ENCODE results near the gene FCGR3A. TPM values are rescaled to one million over a fixed set of nuclear protein-coding genes. Genes with fewer than 3 reads are reported as not detected.

The FCGR3A gene
- total and polyA plus RNA-seq, 7 donors, result 7.8 to 30.5 (median 14.4) TPM

DNA sequence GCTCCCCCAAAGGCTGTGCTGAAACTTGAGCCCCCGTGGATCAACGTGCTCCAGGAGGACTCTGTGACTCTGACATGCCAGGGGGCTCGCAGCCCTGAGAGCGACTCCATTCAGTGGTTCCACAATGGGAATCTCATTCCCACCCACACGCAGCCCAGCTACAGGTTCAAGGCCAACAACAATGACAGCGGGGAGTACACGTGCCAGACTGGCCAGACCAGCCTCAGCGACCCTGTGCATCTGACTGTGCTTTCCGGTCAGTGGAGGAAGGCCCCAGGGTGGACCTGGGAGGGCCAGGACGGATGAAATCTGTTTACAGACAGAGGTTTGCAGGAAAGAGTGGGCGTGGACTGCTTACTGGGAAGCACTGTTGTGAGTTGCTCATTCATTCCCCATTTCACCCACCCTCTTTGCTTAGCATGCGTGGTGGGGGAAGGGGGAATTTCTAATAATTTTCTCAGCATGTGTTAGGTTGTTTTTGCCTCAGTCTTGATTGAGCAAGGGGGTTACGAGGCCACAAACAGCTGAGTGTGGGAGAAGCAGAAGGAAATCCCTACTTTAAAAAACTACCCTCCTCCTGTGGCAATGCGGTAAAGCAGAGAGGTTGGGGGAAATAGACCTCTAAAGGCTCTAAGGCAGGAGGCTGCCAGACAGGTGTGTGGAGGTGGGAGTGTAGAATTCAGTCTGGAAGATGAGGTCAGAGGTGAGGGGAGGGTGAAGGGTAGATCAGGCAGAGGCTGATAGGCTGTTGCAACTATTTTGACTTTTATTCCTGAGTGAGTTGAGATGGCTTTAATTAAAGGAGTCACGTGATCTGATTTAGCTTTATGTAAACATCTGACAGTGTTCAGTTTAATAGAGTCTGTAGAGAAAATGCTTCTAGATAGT, 43.0 kb downstream of the FCGR3A start:
- TF ChIP-seq POLR2A (IDR thresholded peaks at IDR 0.05), result no peak
- no peak for TF ChIP-seq EP300 (IDR thresholded peaks at IDR 0.05)
- peak in 1 of 4 donors; percentile 27 for TF ChIP-seq POLR2AphosphoS5 (IDR thresholded peaks at IDR 0.05)
- TF ChIP-seq, protein P1, sequence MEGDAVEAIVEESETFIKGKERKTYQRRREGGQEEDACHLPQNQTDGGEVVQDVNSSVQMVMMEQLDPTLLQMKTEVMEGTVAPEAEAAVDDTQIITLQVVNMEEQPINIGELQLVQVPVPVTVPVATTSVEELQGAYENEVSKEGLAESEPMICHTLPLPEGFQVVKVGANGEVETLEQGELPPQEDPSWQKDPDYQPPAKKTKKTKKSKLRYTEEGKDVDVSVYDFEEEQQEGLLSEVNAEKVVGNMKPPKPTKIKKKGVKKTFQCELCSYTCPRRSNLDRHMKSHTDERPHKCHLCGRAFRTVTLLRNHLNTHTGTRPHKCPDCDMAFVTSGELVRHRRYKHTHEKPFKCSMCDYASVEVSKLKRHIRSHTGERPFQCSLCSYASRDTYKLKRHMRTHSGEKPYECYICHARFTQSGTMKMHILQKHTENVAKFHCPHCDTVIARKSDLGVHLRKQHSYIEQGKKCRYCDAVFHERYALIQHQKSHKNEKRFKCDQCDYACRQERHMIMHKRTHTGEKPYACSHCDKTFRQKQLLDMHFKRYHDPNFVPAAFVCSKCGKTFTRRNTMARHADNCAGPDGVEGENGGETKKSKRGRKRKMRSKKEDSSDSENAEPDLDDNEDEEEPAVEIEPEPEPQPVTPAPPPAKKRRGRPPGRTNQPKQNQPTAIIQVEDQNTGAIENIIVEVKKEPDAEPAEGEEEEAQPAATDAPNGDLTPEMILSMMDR (IDR thresholded peaks at IDR 0.05), result no peak
- Histone ChIP-seq H3K4me1 (no peaks in the 10 kb centered on the region), H3K36me3 (no peaks in the 10 kb centered on the region), H3K27ac (peak overlapping the region in 2 of 4 donors; percentile 8 to 23), H3K9me3 (no peaks in the 10 kb centered on the region), H3K4me3 (peak overlapping the region in 2 of 4 donors; percentile 14 to 26), H3K27me3 (peaks cover 0 to 33% (median 0%) of the 10 kb centered on the region in 3 donors)
- intact Hi-C loops (cut with DNase I), result no loop called here
- DNase-seq, result no peak
- 57 to 64% methylated on average over 15 of the region's 15 CpGs for WGBS, 2 donors

GRCh38 chr1:161505686-161506085, 43.9 kb downstream of the FCGR3A start:
- WGBS, 2 donors, result 82 to 85% methylated on average over 6 of the region's 6 CpGs

DNA sequence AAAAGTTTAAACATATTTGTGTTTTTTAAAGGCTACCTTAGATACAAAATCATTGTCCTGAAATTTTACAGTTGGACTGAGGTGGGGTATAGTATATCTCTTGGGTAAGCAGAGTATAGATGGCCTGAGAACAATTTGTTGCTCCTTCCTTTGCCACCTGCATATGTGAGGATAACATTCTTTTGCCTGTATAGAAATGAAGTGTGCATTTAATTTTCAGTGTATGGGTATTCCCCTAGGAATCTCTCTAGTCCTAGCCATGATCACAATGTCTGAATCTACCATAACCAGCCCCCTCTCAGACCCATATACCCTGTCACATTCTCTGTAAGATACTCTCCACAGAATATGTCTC, 46.2 kb downstream of the FCGR3A start:
- H3K4me1 ChIP-seq, result no peaks in the 10 kb centered on the region
- intact Hi-C loops (cut with DNase I), result no loop called here

More at GRCh38 chr1:161505686-161506085, 43.9 kb downstream of the FCGR3A start:
- no peaks in the 10 kb centered on the region for H3K9me3 ChIP-seq
- no peak for TF ChIP-seq POLR2A (IDR thresholded peaks at IDR 0.05)
- TF ChIP-seq, protein P1 (IDR thresholded peaks at IDR 0.05), result no peak
- TF ChIP-seq POLR2AphosphoS5 (IDR thresholded peaks at IDR 0.05), result no peak
- no peak for TF ChIP-seq EP300 (IDR thresholded peaks at IDR 0.05)
- H3K27me3 ChIP-seq, result peaks cover 0 to 33% (median 0%) of the 10 kb centered on the region in 3 donors
- H3K27ac ChIP-seq, result peak overlapping the region in 3 of 4 donors; percentile 1 to 23 (median 8)
- DNase-seq, result no peak
- no peaks in the 10 kb centered on the region for H3K36me3 ChIP-seq
- peak overlapping the region in 2 of 4 donors; percentile 14 to 26 for H3K4me3 ChIP-seq
- intact Hi-C loops (cut with DNase I), result no loop called here
- H3K4me1 ChIP-seq, result no peaks in the 10 kb centered on the region

GRCh38 chr1:161502641-161503393, 46.8 kb downstream of the FCGR3A start:
- Histone ChIP-seq H3K27me3 (peaks cover 0 to 37% (median 0%) of the 10 kb centered on the region in 3 donors), H3K9me3 (no peaks in the 10 kb centered on the region), H3K4me3 (no peak overlapping the region), H3K27ac (no peak overlapping the region), H3K4me1 (no peaks in the 10 kb centered on the region), H3K36me3 (no peaks in the 10 kb centered on the region)
- intact Hi-C loops (cut with DNase I), result no loop called here
- TF ChIP-seq EP300 (IDR thresholded peaks at IDR 0.05) (no peak), POLR2A (IDR thresholded peaks at IDR 0.05) (no peak), POLR2AphosphoS5 (IDR thresholded peaks at IDR 0.05) (no peak)
- TF ChIP-seq, protein P1 (IDR thresholded peaks at IDR 0.05), result no peak
- 91 to 95% methylated on average over 1 of the region's 1 CpG for WGBS, 2 donors
- DNase-seq, result no peak

More for the DNA sequence above, 46.2 kb downstream of the FCGR3A start:
- TF ChIP-seq, protein P1 (IDR thresholded peaks at IDR 0.05), result no peak
- no peak for TF ChIP-seq POLR2AphosphoS5 (IDR thresholded peaks at IDR 0.05)
- TF ChIP-seq EP300 (IDR thresholded peaks at IDR 0.05), result no peak
- TF ChIP-seq POLR2A (IDR thresholded peaks at IDR 0.05), result no peak
- no peak for DNase-seq
- peaks cover 0 to 37% (median 0%) of the 10 kb centered on the region in 3 donors for H3K27me3 ChIP-seq
- no peaks in the 10 kb centered on the region for H3K9me3 ChIP-seq
- no peak overlapping the region for H3K27ac ChIP-seq
- H3K4me3 ChIP-seq, result no peak overlapping the region
- no peaks in the 10 kb centered on the region for H3K36me3 ChIP-seq
